Stimulated activated CD4-positive, alpha-beta T cell treated with anti-CD3 and anti-CD28 coated beads, Interleukin-4, amount 100 ng/mL, for 4 hours (primary cell): ENCODE results near the gene MYRFL.
"Not testable (repeated sequence)": the region's sequence is repeated elsewhere in the genome, so short reads cannot be mapped to it uniquely, and the experiment has no call there.

Experiments
- DNase-seq, 2 experiments: peaks; one replicate each; pipeline ENCODE4 v3.0.0-alpha.2; 2020

The MYRFL gene

GRCh38 chr12:69824966-69825560 lies at the start of gene MYRFL:
Gene MYRFL, plus strand, starts transcription at chr12:69825227. Its CDS starts 291 bp downstream, at chr12:69825518.
- DNase-seq = no peak

- no peak for DNase-seq
Measured at GRCh38 chr12:69779928-69780327, 45.1 kb upstream of the MYRFL start.

- DNase-seq = no peak
Measured at GRCh38 chr12:69783365-69783764, 41.7 kb upstream of the MYRFL start.

GRCh38 chr12:69789351-69789750 lies 35.7 kb upstream of the MYRFL start:
- DNase-seq = no peak

- no peak for DNase-seq
Measured at GRCh38 chr12:69792533-69792932, 32.5 kb upstream of the MYRFL start.

- not testable (repeated sequence) for DNase-seq
Measured at GRCh38 chr12:69807101-69807897, 17.7 kb upstream of the MYRFL start.

- no peak for DNase-seq
Measured at GRCh38 chr12:69810870-69811498, 14.0 kb upstream of the MYRFL start.

- DNase-seq = no peak
Measured at GRCh38 chr12:69816082-69816481, 8.9 kb upstream of the MYRFL start.

- no peak for DNase-seq
Measured at GRCh38 chr12:69821032-69821455, 4.0 kb upstream of the MYRFL start.

GRCh38 chr12:69821456-69822159 lies 3.4 kb upstream of the MYRFL start:
- DNase-seq = no peak

- no peak for DNase-seq
Measured at GRCh38 chr12:69822201-69822860, 2.7 kb upstream of the MYRFL start.

GRCh38 chr12:69824028-69824427 lies 999 bp upstream of the MYRFL start:
- no peak for DNase-seq

- DNase-seq = no peak
Measured at GRCh38 chr12:69828897-69829296, 3.9 kb downstream of the MYRFL start.

- DNase-seq = no peak
Measured at GRCh38 chr12:69833696-69834095, 8.7 kb downstream of the MYRFL start.

- DNase-seq = no peak
Measured at GRCh38 chr12:69834147-69834546, 9.1 kb downstream of the MYRFL start.

GRCh38 chr12:69834576-69834975 lies 9.5 kb downstream of the MYRFL start:
- DNase-seq = no peak

GRCh38 chr12:69835081-69835480 lies 10.1 kb downstream of the MYRFL start:
- no peak for DNase-seq

GRCh38 chr12:69836015-69836414 lies 11.0 kb downstream of the MYRFL start:
- no peak for DNase-seq

- DNase-seq = no peak
Measured at GRCh38 chr12:69837191-69837590, 12.2 kb downstream of the MYRFL start.

GRCh38 chr12:69837657-69838415 lies 12.8 kb downstream of the MYRFL start:
- no peak for DNase-seq

GRCh38 chr12:69840727-69841126 lies 15.7 kb downstream of the MYRFL start:
- no peak for DNase-seq

GRCh38 chr12:69843608-69844007 lies 18.6 kb downstream of the MYRFL start:
- no peak for DNase-seq
